ENCODE data around the gene CEACAM1.
"Not testable (repeated sequence)": the region's sequence is repeated elsewhere in the genome, so short reads cannot be mapped to it uniquely, and the experiment has no call there.

CEACAM1 gene

DNA sequence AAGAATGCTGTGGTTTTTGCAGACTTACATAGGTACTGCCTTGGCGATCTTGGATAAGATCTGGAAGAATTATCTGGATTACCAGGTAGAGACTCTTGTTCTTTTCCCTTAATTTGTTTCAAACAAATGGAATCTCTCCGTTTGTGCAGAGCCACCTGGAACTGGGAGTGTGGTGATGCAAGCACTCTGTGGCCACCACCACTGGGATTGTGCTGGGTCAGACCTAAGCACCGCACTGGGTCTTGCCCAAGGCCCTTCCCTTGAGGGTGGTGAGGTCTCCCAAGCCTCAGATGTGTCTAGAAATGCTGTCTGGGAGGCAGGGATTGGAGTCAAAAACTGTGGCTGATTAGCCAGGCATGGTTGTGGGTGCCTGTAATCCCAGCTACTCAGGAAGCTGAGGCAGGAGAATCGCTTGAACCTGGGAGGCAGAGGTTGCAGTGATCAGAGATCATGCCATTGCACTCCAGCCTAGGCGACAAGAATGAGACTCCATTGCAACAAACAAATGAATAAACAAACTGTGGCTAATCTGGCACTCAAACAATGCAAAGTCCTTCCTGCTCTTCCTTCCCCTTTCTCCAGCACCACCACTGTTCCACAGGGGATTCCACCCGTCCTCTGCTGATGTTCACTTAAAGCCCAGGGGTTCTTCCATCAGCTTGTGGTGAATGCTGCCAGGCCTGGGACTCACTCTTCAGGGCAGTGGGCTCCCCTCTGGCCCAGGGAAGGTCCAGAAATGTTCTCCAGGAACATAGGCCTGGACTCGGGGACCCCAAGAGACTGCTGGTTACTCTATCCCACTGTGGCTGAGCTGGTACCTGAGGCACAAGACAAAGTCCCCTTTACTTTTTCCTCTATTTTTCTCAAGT, 10.8 kb upstream of the CEACAM1 start:
- no peak for DNase-seq (ENCODE audit: low spot score)

DNA sequence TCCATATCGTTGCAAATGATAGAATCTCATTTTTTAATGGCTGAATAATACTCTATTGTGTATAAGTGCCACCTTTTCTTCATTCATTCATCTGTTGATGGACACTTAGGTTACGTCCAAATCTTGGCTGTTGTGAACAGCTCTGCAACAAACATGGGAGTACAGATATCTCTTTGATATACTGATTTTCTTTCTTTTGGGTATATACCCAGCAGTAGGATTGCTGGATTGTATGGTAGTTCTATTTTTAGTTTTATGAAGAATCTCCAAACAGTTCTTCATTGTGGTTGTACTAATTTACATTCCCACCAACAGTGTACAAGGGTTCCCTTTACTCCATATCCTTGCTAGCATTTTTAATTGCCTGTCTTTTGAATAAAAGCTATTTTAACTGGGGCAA, 7.0 kb upstream of the CEACAM1 start:
- DNase-seq (ENCODE audit: low spot score); in situ Hi-C loops (cut with MboI; ENCODE audit: low pct_unique_long_range_greater_than_20kb, low sequenced_read_pairs, unreplicated experiment): not testable (repeated sequence)

More for the DNA sequence above, 10.8 kb upstream of the CEACAM1 start:
- TF ChIP-seq, protein P1, sequence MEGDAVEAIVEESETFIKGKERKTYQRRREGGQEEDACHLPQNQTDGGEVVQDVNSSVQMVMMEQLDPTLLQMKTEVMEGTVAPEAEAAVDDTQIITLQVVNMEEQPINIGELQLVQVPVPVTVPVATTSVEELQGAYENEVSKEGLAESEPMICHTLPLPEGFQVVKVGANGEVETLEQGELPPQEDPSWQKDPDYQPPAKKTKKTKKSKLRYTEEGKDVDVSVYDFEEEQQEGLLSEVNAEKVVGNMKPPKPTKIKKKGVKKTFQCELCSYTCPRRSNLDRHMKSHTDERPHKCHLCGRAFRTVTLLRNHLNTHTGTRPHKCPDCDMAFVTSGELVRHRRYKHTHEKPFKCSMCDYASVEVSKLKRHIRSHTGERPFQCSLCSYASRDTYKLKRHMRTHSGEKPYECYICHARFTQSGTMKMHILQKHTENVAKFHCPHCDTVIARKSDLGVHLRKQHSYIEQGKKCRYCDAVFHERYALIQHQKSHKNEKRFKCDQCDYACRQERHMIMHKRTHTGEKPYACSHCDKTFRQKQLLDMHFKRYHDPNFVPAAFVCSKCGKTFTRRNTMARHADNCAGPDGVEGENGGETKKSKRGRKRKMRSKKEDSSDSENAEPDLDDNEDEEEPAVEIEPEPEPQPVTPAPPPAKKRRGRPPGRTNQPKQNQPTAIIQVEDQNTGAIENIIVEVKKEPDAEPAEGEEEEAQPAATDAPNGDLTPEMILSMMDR (IDR thresholded peaks at IDR 0.05; ENCODE audit: extremely low read depth, insufficient read depth, missing control alignments) = no peak
- in situ Hi-C loops (cut with MboI; ENCODE audit: low pct_unique_long_range_greater_than_20kb, low sequenced_read_pairs, unreplicated experiment) = no loop called here

DNA sequence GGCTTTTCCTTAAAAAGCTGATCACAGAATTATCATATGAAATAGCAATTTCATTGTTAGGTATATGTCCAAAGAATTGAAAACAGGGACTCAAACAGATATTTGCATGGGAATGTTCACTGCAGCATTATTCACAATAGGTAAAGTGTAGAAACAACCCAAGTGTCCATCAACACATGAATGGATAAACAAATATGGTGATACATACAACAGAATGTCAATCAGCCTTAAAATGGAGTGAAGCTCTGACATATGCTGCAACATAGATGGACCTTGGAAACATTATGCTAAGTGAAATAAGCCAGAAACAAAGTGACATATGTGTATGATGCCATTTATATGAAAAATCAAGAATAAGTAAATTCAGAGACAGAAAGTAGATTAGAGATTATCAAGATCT, 6.1 kb upstream of the CEACAM1 start:
- TF ChIP-seq, protein P1 (IDR thresholded peaks at IDR 0.05; ENCODE audit: extremely low read depth, insufficient read depth, missing control alignments) = no peak
- no peak for DNase-seq (ENCODE audit: low spot score)
- in situ Hi-C loops (cut with MboI; ENCODE audit: low pct_unique_long_range_greater_than_20kb, low sequenced_read_pairs, unreplicated experiment) = no loop called here

DNA sequence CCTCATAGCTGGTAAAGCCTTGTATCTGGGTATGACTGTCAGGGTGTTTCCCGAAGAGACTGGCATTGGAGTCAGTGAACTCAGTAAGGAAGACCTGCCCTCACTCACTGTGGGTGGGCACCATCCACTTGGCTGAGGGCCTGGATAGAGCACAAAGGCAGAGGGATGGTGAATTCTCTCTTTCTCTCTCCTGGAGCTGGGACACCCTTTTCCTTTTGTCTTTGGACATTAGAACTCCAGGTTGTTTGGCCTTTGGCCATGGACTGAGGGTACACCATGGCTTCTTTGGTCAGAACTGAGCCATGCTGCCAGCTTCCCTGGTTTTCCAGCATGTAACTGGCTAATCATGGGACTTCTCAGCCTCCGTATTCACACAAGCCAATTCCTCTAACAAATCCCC, 4.6 kb upstream of the CEACAM1 start:
- in situ Hi-C loops (cut with MboI; ENCODE audit: low pct_unique_long_range_greater_than_20kb, low sequenced_read_pairs, unreplicated experiment) = no loop called here

DNA sequence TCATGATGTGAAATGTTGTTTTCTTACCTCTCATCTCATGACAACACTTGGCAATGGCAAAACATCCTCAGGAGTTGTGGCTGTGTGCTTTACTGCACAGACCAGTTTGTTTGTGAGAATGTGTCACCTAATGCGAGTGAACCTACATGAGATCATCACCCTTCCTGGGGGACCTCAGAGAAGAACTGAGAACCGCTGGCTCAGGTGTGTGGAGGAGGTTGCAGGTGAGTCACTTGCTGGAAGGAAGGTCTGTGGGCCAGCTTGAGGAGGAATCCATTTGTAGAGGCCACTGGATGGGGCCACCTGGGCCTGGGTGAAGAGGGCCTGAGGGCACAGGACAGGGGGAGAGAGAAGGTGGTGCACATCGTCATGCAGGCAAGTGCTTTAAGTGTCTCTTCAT, 3.0 kb upstream of the CEACAM1 start:
- in situ Hi-C loops (cut with MboI; ENCODE audit: low pct_unique_long_range_greater_than_20kb, low sequenced_read_pairs, unreplicated experiment) = no loop called here
- TF ChIP-seq, protein P1 (IDR thresholded peaks at IDR 0.05; ENCODE audit: extremely low read depth, insufficient read depth, missing control alignments) = no peak
- DNase-seq (ENCODE audit: low spot score) = no peak

More for the DNA sequence above, 4.6 kb upstream of the CEACAM1 start:
- DNase-seq (ENCODE audit: low spot score) = no peak
- TF ChIP-seq, protein P1 (IDR thresholded peaks at IDR 0.05; ENCODE audit: extremely low read depth, insufficient read depth, missing control alignments) = no peak

DNA sequence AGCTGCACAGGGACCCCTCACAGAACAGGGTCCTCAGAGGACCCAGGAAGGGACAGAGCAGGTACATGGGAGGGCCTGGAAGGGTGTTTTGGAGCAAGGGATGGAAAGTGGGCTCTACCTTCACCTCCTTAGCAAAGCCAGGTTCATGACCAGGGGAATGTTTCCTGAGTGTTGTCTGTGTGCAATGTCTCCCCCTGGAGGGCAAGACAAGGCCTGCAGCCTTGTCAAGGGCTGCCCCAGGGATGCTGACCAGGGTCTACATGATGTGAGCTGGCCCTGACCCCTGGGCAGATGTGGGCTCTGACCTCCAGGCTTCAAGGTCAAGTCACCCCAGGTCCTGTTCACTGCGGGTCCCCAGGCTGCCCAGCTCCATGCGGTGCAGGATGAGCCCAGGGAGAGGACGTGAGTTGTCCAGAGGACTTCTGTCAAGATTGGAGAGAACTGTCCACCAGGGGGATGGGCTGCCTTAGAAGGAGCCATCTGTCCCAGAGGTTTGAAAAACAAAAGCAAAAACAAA, 1.0 kb upstream of the CEACAM1 start:
- TF ChIP-seq, protein P1 (IDR thresholded peaks at IDR 0.05; ENCODE audit: extremely low read depth, insufficient read depth, missing control alignments) = peak; percentile 97
- DNase-seq (ENCODE audit: low spot score) = peak; percentile 81
- in situ Hi-C loops (cut with MboI; ENCODE audit: low pct_unique_long_range_greater_than_20kb, low sequenced_read_pairs, unreplicated experiment) = no loop called here

DNA sequence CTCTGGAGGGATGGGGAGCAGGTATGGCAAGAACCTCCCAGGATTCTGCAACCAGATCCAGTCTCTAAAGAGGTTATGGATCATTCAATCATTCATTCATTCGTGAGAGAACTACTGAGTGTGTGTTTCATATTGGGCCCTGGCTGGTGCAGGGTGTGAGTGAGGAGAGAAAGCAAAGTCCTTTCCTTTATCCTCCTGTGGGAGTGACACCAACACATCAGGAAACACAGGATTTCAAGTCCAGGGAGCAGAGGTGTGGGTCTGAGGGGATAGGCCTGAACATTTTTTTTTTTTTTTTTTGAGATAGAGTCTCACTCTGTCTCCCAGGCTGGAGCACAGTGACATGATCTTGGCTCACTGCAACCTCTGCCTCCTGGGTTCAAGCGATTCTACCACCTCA, 3.3 kb downstream of the CEACAM1 start:
- in situ Hi-C loops (cut with MboI; ENCODE audit: low pct_unique_long_range_greater_than_20kb, low sequenced_read_pairs, unreplicated experiment) = no loop called here
- no peak for DNase-seq (ENCODE audit: low spot score)
- TF ChIP-seq, protein P1 (IDR thresholded peaks at IDR 0.05; ENCODE audit: extremely low read depth, insufficient read depth, missing control alignments) = no peak
